Stimulated activated CD4-positive, alpha-beta T cell treated with anti-CD3 and anti-CD28 coated beads, Interleukin-4, amount 100 ng/mL, for 1 hour (primary cell): Measurements from ENCODE around the gene RMRP.
"Not testable (repeated sequence)": the region's sequence is repeated elsewhere in the genome, so short reads cannot be mapped to it uniquely, and the experiment has no call there.

Experiments used
- DNase-seq: peaks from one replicate; pipeline ENCODE4 v3.0.0-alpha.2; 2020

Gene RMRP

GRCh38 chr9:35664531-35665470 is 7.0 kb upstream of the RMRP start, which contains the start of gene ARHGEF39:
ARHGEF39 (minus strand) TSS chr9:35665195; CDS start chr9:35665169, 26 bp downstream.
- DNase-seq, result peak; percentile 63

- no peak for DNase-seq
Measured at GRCh38 chr9:35662437-35662836, 4.6 kb upstream of the RMRP start.

- DNase-seq, result no peak
Measured at GRCh38 chr9:35661756-35662350, 4.0 kb upstream of the RMRP start.

GRCh38 chr9:35660966-35661415 is 3.2 kb upstream of the RMRP start:
- DNase-seq, result no peak

- no peak for DNase-seq
Measured at GRCh38 chr9:35659340-35659739, 1.5 kb upstream of the RMRP start.

- no peak for DNase-seq
Measured at GRCh38 chr9:35658968-35659220, 1.1 kb upstream of the RMRP start.

- DNase-seq, result peak; percentile 82
Measured at GRCh38 chr9:35658137-35658967, 533 bp upstream of the RMRP start, which contains the start of gene CCDC107. CCDC107 (plus strand) TSS chr9:35658292; CDS start chr9:35658380, 88 bp downstream.

GRCh38 chr9:35656831-35657545 is 831 bp downstream of the RMRP start:
- no peak for DNase-seq

- DNase-seq, result no peak
Measured at GRCh38 chr9:35656348-35656747, 1.5 kb downstream of the RMRP start.

GRCh38 chr9:35653611-35654010 is 4.2 kb downstream of the RMRP start:
- no peak for DNase-seq

GRCh38 chr9:35652829-35653209 is 5.0 kb downstream of the RMRP start:
- DNase-seq, result no peak

GRCh38 chr9:35651956-35652828 is 5.6 kb downstream of the RMRP start:
- no peak for DNase-seq

- peak; percentile 33 for DNase-seq
Measured at GRCh38 chr9:35650341-35651158, 7.3 kb downstream of the RMRP start, which contains the start of gene SIT1. SIT1 (minus strand) TSS chr9:35650931; CDS start chr9:35650853, 78 bp downstream.

GRCh38 chr9:35649431-35650340 is 8.1 kb downstream of the RMRP start:
- peak; percentile 47 for DNase-seq

- peak; percentile 93 for DNase-seq
Measured at GRCh38 chr9:35646533-35647265, 11.1 kb downstream of the RMRP start.

- no peak for DNase-seq
Measured at GRCh38 chr9:35646153-35646532, 11.7 kb downstream of the RMRP start.

GRCh38 chr9:35645736-35646135 is 12.1 kb downstream of the RMRP start:
- not testable (repeated sequence) for DNase-seq

GRCh38 chr9:35643046-35643445 is 14.8 kb downstream of the RMRP start:
- no peak for DNase-seq

GRCh38 chr9:35641478-35641877 is 16.3 kb downstream of the RMRP start:
- DNase-seq, result not testable (repeated sequence)
